Stimulated activated memory B cell treated with anti-CD40 and anti-IgM and Interleukin-4, amounts not matched to agents 10 μg/mL and 1 μg/mL and 100 μg/mL, for 72 hours (primary cell): ENCODE measurements around the gene EBF4.
"Not testable (repeated sequence)": the region's sequence is repeated elsewhere in the genome, so short reads cannot be mapped to it uniquely, and the experiment has no call there.

Source experiments
- ATAC-seq: fragments of 150-1000 bp; cut with Tn5 transposase; 2 replicates; pipeline ENCODE4 v1.10.0; 2021
- H3K27ac Mint-ChIP-seq: one replicate; pipeline ENCODE4 v1.8.0; 2022; ENCODE audit warnings: mild to moderate bottlenecking, mixed read lengths
- H3K27me3 Mint-ChIP-seq: one replicate; pipeline ENCODE4 v1.8.0; 2022; ENCODE audit warnings: mixed read lengths
- H3K36me3 Mint-ChIP-seq: one replicate; pipeline ENCODE4 v1.8.0; 2022; ENCODE audit warnings: mixed read lengths
- H3K4me1 Mint-ChIP-seq: one replicate; pipeline ENCODE4 v1.8.0; 2022; ENCODE audit warnings: mixed read lengths
- H3K4me3 Mint-ChIP-seq: one replicate; pipeline ENCODE4 v1.8.0; 2022; ENCODE audit warnings: mild to moderate bottlenecking, moderate library complexity, mixed read lengths
- H3K9me3 Mint-ChIP-seq: one replicate; pipeline ENCODE4 v1.8.0; 2022; ENCODE audit warnings: mixed read lengths

EBF4 gene

DNA sequence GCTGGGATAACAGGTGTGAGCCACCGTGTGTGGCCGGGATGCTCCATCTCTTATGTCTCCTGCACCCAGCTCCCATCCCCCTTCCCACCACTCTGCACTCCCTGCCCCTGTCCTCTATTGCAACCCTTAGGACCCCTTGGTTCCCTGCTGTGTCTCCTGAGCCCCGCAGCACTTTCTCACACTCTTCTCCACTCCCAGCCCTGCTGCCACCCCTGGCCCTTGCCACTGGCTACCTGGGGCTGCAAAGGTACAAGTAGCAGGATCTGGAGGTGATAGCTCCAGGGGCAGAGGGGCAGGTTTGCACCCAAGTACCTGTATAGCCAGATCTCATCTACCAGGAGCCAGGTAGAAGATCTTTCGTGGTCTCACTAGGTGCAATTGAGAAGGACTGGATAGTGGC lies 114.4 kb downstream of the EBF4 start:
- H3K27me3 Mint-ChIP-seq, result peaks cover 74% of the 10 kb centered on the region
- no peaks in the 10 kb centered on the region for H3K4me1 Mint-ChIP-seq
- no peak overlapping the region for H3K27ac Mint-ChIP-seq
- H3K9me3 Mint-ChIP-seq, result peaks cover 1% of the 10 kb centered on the region
- no peak for ATAC-seq
- H3K4me3 Mint-ChIP-seq, result no peak overlapping the region
- H3K36me3 Mint-ChIP-seq, result no peaks in the 10 kb centered on the region

DNA sequence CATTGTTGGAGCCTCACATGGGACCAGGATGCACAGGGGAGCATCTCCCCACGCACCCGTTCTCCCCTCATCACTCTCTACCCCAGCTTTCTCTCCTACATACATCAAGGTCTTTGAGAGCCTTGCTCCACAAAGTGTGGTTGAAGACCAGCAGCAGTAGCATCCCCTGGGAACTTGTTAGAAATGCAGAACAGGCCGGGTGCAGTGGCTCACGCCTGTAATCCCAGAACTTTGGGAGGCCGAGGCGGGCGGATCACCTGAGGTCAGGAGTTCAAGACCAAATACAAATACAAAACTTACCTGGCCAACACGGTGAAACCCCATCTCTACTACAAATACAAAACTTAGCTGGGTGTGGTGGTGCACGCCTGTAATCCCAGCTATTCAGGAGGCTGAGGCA lies 115.3 kb downstream of the EBF4 start:
- H3K4me1 Mint-ChIP-seq, H3K36me3 Mint-ChIP-seq, H3K4me3 Mint-ChIP-seq, H3K9me3 Mint-ChIP-seq, H3K27ac Mint-ChIP-seq, ATAC-seq: not testable (repeated sequence)
- H3K27me3 Mint-ChIP-seq, result peaks cover 74% of the 10 kb centered on the region

DNA sequence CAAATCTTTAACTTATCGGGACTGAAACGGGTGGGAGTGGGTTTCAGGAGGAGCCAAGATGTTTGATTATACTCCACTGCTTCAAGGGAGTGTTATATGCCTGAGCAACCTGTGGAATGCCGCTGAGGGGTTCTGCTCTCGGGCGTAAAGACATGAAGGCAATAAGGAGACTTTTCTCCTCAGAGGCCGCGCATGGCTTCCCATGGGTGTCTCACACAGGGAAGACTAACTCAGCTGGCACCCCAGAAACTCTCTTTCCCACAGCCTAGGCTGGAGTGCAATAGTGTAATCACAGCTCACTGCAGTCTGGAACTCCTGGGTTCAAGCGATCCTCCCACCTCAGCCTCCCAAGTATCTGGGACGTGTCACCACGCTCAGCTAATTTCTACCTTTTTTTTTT lies 117.1 kb downstream of the EBF4 start:
- no peaks in the 10 kb centered on the region for H3K36me3 Mint-ChIP-seq
- H3K4me1 Mint-ChIP-seq, result no peaks in the 10 kb centered on the region
- H3K27ac Mint-ChIP-seq, result no peak overlapping the region
- no peak overlapping the region for H3K4me3 Mint-ChIP-seq
- H3K27me3 Mint-ChIP-seq, result peaks cover 83% of the 10 kb centered on the region
- no peak for ATAC-seq
- peaks cover 7% of the 10 kb centered on the region for H3K9me3 Mint-ChIP-seq
